SK-N-SH (cell line): ENCODE measurements around the gene SLC1A2. TPM values are rescaled to one million over a fixed set of nuclear protein-coding genes. Genes with fewer than 3 reads are reported as not detected.
A peak's percentile ranks its signal among the peaks of the same experiment; 100 is the strongest.

ENCODE experiments used
- CTCF ChIA-PET: fragments of 300-600, 350-600 bp; formaldehyde crosslinking; extraction: SDS; loops from one replicate; lab custom pipeline; 2021; lab: Yijun Ruan, JAX
- POLR2A ChIA-PET: fragments of 350-600 bp; sonication (Branson Sonifier 250); formaldehyde crosslinking; extraction: SDS; loops from one replicate; lab custom pipeline; 2020; ENCODE audit warnings: antibody characterized with exemption, inconsistent platforms; lab: Yijun Ruan, JAX
- DNase-seq: peaks from one replicate; pipeline ENCODE4 v3.0.0; 2012
- H2AFZ ChIP-seq: fragments of 200-600 bp; sonication (generic); 2 replicates; pipeline ENCODE4 v1.8.1; 2016; ENCODE audit warnings: antibody characterized with exemption, mild to moderate bottlenecking, low read depth
- H3F3A ChIP-seq: fragments of 200-600 bp; sonication (generic); replicated peaks from 2 replicates; pipeline ENCODE3; 2016; ENCODE audit warnings: antibody characterized with exemption, mild to moderate bottlenecking; ENCODE audit not compliant: insufficient read depth
- H3K27ac ChIP-seq, 2 experiments: fragments of 200-500 bp in 1 of 2; fragments of 200-600 bp in 1 of 2; sonication (Bioruptor generic) in 1 of 2; sonication (generic), shearing (Covaris generic) in 1 of 2; 2 replicates each; pipeline versions ENCODE4 v1.5.1 to v1.6.1; 2014 to 2016; ENCODE audit warnings: low read depth in 2 of 2, inconsistent platforms in 1 of 2, low read length in 1 of 2, mild to moderate bottlenecking in 1 of 2, mixed read lengths in 1 of 2
- H3K27me3 ChIP-seq: fragments of 200-600 bp; sonication (generic), shearing (Covaris generic); 2 replicates; pipeline ENCODE4 v1.6.1; 2016; ENCODE audit warnings: mixed run types; ENCODE audit not compliant: insufficient read depth
- H3K36me3 ChIP-seq, 2 experiments: fragments of 200-500 bp in 1 of 2; fragments of 200-600 bp in 1 of 2; sonication (Bioruptor generic) in 1 of 2; sonication (generic) in 1 of 2; replicated peaks in 1 of 2; 2 replicates each; pipeline versions ENCODE3 to v1.5.1; 2014 to 2016; ENCODE audit warnings: low read length in 1 of 2, mild to moderate bottlenecking in 1 of 2; ENCODE audit not compliant: insufficient read depth in 2 of 2, control insufficient read depth in 1 of 2
- H3K4me1 ChIP-seq, 2 experiments: fragments of 200-500 bp in 1 of 2; fragments of 200-600 bp in 1 of 2; sonication (Bioruptor generic) in 1 of 2; sonication (generic), shearing (Covaris generic) in 1 of 2; 2 replicates each; pipeline versions ENCODE4 v1.5.1 to v1.6.1; 2014 to 2016; ENCODE audit warnings: low read depth in 1 of 2, low read length in 1 of 2, mixed run types in 1 of 2; ENCODE audit not compliant: insufficient read depth in 2 of 2, control insufficient read depth in 1 of 2
- H3K4me2 ChIP-seq: fragments of 200-600 bp; sonication (generic), shearing (Covaris generic); 2 replicates; pipeline ENCODE4 v1.6.1; 2017; ENCODE audit warnings: mixed run types
- H3K4me3 ChIP-seq, 2 experiments: fragments of 200-500 bp in 1 of 2; fragments of 200-600 bp in 1 of 2; sonication (Bioruptor generic) in 1 of 2; sonication (generic), shearing (Covaris generic) in 1 of 2; 2 replicates each; pipeline versions ENCODE4 v1.5.1 to v1.8.1; 2014 to 2016; ENCODE audit warnings: low read depth in 2 of 2, inconsistent platforms in 1 of 2, low read length in 1 of 2, mild to moderate bottlenecking in 1 of 2, mixed read lengths in 1 of 2, moderate library complexity in 1 of 2
- H3K79me2 ChIP-seq: fragments of 200-600 bp; sonication (generic); 2 replicates; pipeline ENCODE4 v1.8.1; 2017; ENCODE audit warnings: mild to moderate bottlenecking; ENCODE audit not compliant: insufficient read depth
- H3K9ac ChIP-seq: fragments of 200-600 bp; sonication (generic); 2 replicates; pipeline ENCODE4 v1.6.1; 2017; ENCODE audit warnings: mixed run types
- H3K9me2 ChIP-seq: fragments of 200-600 bp; sonication (generic); 2 replicates; pipeline ENCODE4 v1.6.1; 2017; ENCODE audit warnings: mixed run types
- H3K9me3 ChIP-seq: fragments of 200-600 bp; sonication (generic); 2 replicates; pipeline ENCODE4 v1.6.1; 2017; ENCODE audit warnings: mixed run types, mild to moderate bottlenecking, moderate library complexity
- H4K20me1 ChIP-seq: fragments of 200-600 bp; sonication (generic); 2 replicates; pipeline ENCODE4 v1.6.1; 2017; ENCODE audit warnings: mild to moderate bottlenecking, mixed run types; ENCODE audit not compliant: insufficient read depth
- EZH2phosphoT487 ChIP-seq: fragments of 200-600 bp; sonication (generic); IDR thresholded peaks from 2 replicates; pipeline ENCODE4 v1.6.1; 2017; ENCODE audit warnings: low read depth, mixed run types, mild to moderate bottlenecking, antibody characterized with exemption, moderate library complexity, borderline replicate concordance
- POLR2AphosphoS5 ChIP-seq: IDR thresholded peaks from 2 replicates; pipeline ENCODE4 v1.6.1; 2012; ENCODE audit warnings: low read depth, low read length
- RAD21 ChIP-seq: IDR thresholded peaks from 2 replicates; pipeline ENCODE4 v1.6.1; 2012; ENCODE audit warnings: mild to moderate bottlenecking, low read length
- SIN3A ChIP-seq: IDR thresholded peaks from 2 replicates; pipeline ENCODE4 v1.6.1; 2012; ENCODE audit warnings: low read depth, mild to moderate bottlenecking, low read length, moderate library complexity, borderline replicate concordance
- WGBS: methylation state at CpG from one replicate; pipeline ENCODE4 v1.1.6; 2017; ENCODE audit warnings: low lambda C conversion rate; 5-methylcytosine and 5-hydroxymethylcytosine counted together
- polyA plus RNA-seq, 3 experiments: library from polyadenylated mRNA; depleted of rRNA; stranded (reverse); fragments of >200 nt; gene quantifications; 2 replicates each; pipeline ENCODE4 v1.2.3, GENCODE V29; 2012
- TF ChIP-seq, protein P1 (sequence below): IDR thresholded peaks from 2 replicates; pipeline ENCODE4 v1.4.0; 2012; ENCODE audit warnings: low read depth, borderline replicate concordance
- TF ChIP-seq, protein P2 (sequence below): IDR thresholded peaks from 2 replicates; pipeline ENCODE4 v1.6.1; 2012; ENCODE audit warnings: mild to moderate bottlenecking, low read depth, low read length, moderate library complexity

The SLC1A2 gene
- polyA plus RNA-seq, 1 of the 3 experiments (the other 2 are of a cell fraction), result under 0.01 TPM

DNA sequence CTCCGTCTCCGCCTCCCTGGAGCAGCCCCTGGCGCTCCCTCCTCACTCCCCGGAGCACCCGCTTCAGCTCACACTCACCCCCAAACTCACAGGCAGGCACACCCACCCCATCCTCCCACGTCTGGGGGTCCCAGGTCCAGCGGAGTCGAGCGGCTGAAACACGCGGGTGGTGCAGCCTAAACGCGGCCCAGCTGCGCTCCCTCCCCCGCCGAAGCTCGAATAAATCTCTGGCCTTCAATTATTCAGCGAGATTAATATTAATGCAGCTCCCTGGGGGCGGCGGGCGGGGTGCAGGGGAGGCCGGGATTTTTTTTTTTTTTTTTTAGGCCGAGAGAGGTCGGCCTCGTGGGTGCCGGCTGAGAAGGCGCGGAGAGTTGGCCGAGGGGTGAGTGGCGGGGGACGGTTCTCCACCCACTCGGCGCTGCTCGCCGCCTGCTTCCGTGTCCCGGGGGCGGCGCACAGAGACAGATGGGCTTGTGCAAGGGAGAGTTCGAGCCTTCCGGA is 524 bp upstream of the SLC1A2 start:
- Histone ChIP-seq H2AFZ (peak overlapping the region; percentile 47; the same call in 1 of the 2 replicates), H3K9me2 (no peaks in the 10 kb centered on the region), H3K79me2 (no peaks in the 10 kb centered on the region), H3K27ac (no peak overlapping the region), H3F3A (peaks cover 8% of the 10 kb centered on the region), H4K20me1 (no peaks in the 10 kb centered on the region), H3K27me3 (peaks cover 91% of the 10 kb centered on the region), H3K36me3 (no peaks in the 10 kb centered on the region), H3K4me3 (peak overlapping the region; percentile 47 to 58), H3K9ac (no peak overlapping the region)
- POLR2A ChIA-PET, result no interaction called here
- DNase-seq, result peak; percentile 71
- CTCF ChIA-PET, result interaction anchor here (0.6 to 2.0 kb wide), 6 partner anchors 9 to 528 kb away, joined by 3 to 6 read pairs (median 3); no protein-coding TSS in a partner anchor
- WGBS, result 3% methylated on average over 34 of the region's 41 CpGs
- TF ChIP-seq SIN3A (no peak), RAD21 (no peak)
- TF ChIP-seq, protein P1, sequence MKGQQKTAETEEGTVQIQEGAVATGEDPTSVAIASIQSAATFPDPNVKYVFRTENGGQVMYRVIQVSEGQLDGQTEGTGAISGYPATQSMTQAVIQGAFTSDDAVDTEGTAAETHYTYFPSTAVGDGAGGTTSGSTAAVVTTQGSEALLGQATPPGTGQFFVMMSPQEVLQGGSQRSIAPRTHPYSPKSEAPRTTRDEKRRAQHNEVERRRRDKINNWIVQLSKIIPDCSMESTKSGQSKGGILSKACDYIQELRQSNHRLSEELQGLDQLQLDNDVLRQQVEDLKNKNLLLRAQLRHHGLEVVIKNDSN, result no peak
- TF ChIP-seq, protein P2, sequence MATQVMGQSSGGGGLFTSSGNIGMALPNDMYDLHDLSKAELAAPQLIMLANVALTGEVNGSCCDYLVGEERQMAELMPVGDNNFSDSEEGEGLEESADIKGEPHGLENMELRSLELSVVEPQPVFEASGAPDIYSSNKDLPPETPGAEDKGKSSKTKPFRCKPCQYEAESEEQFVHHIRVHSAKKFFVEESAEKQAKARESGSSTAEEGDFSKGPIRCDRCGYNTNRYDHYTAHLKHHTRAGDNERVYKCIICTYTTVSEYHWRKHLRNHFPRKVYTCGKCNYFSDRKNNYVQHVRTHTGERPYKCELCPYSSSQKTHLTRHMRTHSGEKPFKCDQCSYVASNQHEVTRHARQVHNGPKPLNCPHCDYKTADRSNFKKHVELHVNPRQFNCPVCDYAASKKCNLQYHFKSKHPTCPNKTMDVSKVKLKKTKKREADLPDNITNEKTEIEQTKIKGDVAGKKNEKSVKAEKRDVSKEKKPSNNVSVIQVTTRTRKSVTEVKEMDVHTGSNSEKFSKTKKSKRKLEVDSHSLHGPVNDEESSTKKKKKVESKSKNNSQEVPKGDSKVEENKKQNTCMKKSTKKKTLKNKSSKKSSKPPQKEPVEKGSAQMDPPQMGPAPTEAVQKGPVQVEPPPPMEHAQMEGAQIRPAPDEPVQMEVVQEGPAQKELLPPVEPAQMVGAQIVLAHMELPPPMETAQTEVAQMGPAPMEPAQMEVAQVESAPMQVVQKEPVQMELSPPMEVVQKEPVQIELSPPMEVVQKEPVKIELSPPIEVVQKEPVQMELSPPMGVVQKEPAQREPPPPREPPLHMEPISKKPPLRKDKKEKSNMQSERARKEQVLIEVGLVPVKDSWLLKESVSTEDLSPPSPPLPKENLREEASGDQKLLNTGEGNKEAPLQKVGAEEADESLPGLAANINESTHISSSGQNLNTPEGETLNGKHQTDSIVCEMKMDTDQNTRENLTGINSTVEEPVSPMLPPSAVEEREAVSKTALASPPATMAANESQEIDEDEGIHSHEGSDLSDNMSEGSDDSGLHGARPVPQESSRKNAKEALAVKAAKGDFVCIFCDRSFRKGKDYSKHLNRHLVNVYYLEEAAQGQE, result no peak
- TF ChIP-seq, all 33 proteins: peak for 0
- Histone ChIP-seq H3K4me2 (peak overlapping the region; percentile 89), H3K4me1 (peaks cover 0 to 8% of the 10 kb centered on the region in 2 experiments; a peak in 1 of 4 replicates), H3K9me3 (no peaks in the 10 kb centered on the region)

DNA sequence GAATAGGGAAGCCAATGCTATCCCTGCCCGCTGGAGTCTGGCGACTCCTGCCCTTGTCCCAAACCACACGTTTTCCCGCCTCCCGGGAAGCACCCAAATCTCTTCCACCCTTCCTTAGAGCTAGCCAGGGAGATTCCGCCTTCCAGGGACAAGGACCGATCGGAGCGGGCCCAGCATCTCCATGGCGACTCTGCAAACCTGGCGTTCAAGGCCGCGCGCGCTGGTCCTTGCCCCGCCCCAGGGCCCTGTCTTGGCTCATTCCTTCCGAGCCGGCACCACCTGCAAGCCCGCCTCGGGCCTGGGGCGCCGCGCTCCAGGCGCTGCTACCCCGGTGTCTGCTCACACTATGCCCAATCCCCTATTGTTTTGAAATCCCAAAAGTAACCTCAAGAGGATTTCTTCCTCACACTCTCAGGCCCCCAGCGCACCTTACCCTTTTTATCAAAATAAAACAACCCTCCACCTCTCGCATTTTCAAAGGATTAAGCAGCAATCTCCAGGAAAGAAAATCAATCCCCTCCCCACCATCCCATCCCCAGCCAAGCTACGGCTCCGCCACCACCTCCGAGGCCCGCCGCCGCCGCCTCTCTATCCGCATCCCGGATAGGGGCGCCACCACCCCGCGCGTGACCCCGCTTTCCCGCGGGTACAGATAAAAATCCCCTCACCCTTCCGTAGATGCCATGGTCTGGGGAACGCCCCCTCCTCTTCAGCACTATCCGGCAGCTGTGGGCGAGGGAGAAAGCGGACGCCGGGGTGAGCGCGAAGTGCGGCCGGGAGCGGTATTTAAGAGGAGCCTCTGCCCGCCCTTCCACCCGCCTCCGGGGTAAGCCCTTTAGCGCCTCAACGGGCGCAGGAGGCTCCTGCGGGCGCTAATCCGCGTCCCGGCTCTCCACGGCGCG is 825 bp downstream of the SLC1A2 start:
- no peak overlapping the region for H2AFZ ChIP-seq
- no peaks in the 10 kb centered on the region for H4K20me1 ChIP-seq
- POLR2A ChIA-PET, result no interaction called here
- peaks cover 0 to 8% of the 10 kb centered on the region in 2 experiments; a peak in 1 of 4 replicates for H3K4me1 ChIP-seq
- no peaks in the 10 kb centered on the region for H3K36me3 ChIP-seq
- H3K27ac ChIP-seq, result no peak overlapping the region
- no peaks in the 10 kb centered on the region for H3K79me2 ChIP-seq
- TF ChIP-seq POLR2AphosphoS5 (no peak), EZH2phosphoT487 (peak; percentile 93; the same call in 1 of the 2 replicates)
- TF ChIP-seq, all 33 proteins: peak for 1
- peaks cover 89% of the 10 kb centered on the region for H3K27me3 ChIP-seq
- peak overlapping the region; percentile 89 for H3K4me2 ChIP-seq
- peak; percentile 70 for DNase-seq
- H3K9ac ChIP-seq, result no peak overlapping the region
- no peaks in the 10 kb centered on the region for H3F3A ChIP-seq
- CTCF ChIA-PET, result interaction anchor here (0.9 to 2.0 kb wide), 4 partner anchors 8 to 376 kb away, joined by 3 to 6 read pairs (median 4); no protein-coding TSS in a partner anchor
- H3K9me2 ChIP-seq, result no peaks in the 10 kb centered on the region
- H3K4me3 ChIP-seq, result peak overlapping the region; percentile 47 to 58; a peak in 3 of 4 replicates
- no peaks in the 10 kb centered on the region for H3K9me3 ChIP-seq
- 22% methylated on average over 45 of the region's 69 CpGs for WGBS
